GM21723 (cell line): ENCODE results near the gene NUTM2A.
"Not testable (repeated sequence)": the region's sequence is repeated elsewhere in the genome, so short reads cannot be mapped to it uniquely, and the experiment has no call there.

Experiments
- ATAC-seq: cut with Tn5 transposase; IDR thresholded peaks from one replicate; pipeline ENCODE4 v1.9.1; 2021; ENCODE audit warnings: mild to moderate bottlenecking, moderate library complexity; ENCODE audit not compliant: unreplicated experiment

The NUTM2A gene, protein sequence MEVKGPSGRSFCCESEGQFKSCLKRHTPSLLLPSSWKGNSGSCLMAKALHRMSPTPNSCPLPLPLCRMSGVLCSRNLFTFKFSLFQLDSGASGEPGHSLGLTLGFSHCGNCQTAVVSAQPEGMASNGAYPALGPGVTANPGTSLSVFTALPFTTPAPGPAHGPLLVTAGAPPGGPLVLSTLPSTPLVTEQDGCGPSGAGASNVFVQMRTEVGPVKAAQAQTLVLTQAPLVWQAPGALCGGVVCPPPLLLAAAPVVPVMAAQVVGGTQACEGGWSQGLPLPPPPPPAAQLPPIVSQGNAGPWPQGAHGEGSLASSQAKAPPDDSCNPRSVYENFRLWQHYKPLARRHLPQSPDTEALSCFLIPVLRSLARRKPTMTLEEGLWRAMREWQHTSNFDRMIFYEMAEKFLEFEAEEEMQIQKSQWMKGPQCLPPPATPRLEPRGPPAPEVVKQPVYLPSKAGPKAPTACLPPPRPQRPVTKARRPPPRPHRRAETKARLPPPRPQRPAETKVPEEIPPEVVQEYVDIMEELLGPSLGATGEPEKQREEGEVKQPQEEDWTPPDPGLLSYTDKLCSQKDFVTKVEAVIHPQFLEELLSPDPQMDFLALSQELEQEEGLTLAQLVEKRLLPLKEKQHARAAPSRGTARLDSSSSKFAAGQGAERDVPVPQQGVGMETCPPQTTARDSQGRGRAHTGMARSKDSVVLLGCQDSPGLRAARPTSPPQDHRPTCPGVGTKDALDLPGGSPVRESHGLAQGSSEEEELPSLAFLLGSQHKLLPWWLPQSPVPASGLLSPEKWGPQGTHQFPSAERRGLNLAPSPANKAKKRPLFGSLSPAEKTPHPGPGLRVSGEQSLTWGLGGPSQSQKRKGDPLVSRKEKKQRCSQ

DNA sequence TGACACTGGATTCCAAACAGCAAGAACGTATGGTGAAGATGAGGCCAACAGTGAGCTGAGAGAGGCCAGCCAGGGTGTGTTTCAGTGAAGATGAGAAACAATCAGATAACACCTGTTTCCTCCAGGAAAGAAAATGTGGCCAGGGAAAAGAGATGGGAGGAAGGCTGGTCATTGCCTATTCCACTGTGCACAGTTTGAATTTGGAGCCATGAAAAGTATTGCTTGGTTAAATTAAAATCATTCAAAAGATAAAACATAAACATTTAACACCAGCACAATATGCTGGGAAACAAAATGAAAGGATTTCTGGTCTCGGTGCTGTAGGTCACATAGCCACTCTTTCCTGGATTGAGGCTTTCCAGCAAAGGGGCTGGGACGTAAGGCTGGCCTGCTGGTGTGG is at the start of gene NUTM2A:
Gene NUTM2A (plus strand): TSS at position 301 of the 400 bp plus-strand sequence. CDS start 383 bp downstream, outside the sequence.
- ATAC-seq = not testable (repeated sequence)

DNA sequence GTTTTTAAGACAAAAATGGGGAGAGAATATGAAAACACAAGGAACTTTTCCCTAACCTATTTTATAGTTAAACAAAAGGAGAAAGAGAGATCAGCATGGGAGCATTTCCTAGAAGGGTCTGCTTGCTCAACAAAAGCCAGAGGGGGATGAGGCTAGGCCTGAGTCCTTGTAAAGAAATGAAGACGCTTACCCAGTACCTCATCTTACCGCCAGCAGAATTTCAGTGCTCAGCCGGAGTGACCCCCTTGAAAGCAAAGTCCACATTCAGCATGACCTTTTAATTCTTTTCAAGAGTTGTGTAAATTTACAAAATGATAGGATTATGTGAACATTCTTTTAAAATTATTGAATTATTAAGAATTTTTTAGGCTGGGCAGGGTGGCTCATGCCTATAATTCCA is 47.7 kb upstream of the NUTM2A start:
- not testable (repeated sequence) for ATAC-seq

DNA sequence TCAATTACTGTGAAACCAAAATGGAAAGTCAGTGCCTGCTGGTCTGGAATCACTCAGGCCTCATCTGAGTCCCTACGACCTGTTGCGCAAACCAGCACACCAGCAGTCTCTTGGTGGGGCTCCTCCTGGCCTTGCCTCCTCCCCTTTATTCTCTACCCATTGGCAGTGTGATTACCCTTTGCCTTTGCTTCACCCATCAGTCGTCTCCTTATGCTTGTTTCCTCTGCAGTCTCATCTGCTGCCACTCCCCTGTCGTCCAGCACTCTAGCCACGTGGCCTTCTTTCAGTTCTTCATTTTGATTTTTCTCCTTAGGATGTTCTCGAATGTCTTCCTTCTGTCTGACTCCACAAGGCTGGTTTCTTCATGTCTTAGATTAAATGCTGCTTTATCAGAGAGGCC is 40.8 kb upstream of the NUTM2A start:
- peak; percentile 47 for ATAC-seq

DNA sequence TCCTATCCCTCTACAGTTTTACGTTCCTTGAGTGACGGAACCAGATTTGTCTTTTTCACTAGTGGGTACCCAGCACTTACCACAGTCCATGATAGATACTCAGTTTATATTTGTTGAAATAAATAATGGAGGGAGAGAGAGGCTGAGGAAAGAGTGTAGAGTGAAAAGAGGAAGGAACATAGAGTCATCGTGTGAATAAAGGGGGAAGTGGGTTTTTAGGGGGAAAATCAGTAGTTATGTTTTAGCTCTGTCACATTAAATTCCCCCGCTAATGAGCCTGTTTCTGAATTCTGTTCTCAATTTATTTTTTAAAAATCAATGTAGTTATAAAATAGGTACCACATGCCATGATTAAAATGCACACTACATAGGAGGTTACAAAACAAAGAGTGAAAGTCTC is 39.2 kb upstream of the NUTM2A start:
- ATAC-seq = not testable (repeated sequence)

DNA sequence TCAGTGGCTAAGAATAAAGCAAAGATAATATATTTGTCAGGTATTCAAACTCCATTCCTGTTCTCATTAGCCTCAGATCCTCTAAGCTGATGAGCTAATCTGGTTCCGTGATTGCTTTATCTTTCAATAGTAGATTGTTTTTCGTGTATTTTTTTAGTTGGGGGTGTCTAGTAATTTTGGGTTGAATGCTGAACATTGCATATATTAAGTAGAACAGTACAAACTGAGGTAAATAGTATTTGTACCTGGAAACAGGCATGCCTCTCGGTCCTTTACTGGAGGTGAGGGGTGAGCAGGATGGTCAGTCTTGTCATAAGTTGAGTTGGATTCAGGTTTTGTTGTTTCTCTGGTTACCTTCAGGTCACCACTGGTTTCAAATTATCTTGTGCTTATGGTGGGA is 37.7 kb upstream of the NUTM2A start:
- ATAC-seq = not testable (repeated sequence)

DNA sequence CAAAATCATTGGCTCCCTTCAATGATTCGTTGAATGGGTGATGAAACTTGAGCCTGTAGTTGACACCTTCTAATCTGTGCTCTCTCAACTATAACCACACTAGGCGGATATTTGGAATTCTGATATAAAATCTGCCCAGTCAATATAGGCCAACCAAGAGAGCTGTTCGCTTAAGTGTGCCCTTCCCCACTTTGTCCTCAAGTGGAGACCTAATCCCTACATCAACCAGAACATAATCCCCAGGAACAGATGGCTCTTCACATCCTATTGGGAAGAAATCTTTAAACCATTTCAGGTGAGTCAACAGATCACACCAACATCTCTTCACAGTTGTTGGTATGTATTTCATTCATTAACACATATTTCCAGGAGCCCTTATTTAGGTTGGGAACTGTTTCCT is 33.4 kb upstream of the NUTM2A start:
- not testable (repeated sequence) for ATAC-seq

DNA sequence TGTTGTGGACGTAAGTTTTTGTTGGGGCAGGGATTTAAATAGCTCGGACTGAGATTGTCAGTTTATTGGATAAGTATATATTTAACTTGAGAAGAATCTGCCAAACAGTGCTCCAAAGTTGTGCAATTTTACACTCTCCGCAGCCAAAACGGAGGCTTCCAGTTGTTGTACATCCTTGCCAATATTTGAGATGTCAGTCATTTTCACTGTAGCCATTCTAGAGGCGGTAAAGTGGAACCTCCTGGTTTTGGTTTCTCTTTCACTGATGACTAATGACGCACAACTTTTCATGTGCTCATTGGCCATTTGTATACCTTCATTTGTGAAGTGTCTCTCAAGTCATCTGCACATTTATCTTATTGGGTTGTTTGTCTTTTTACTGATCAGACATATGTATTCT is 24.3 kb upstream of the NUTM2A start:
- ATAC-seq = peak; percentile 60

DNA sequence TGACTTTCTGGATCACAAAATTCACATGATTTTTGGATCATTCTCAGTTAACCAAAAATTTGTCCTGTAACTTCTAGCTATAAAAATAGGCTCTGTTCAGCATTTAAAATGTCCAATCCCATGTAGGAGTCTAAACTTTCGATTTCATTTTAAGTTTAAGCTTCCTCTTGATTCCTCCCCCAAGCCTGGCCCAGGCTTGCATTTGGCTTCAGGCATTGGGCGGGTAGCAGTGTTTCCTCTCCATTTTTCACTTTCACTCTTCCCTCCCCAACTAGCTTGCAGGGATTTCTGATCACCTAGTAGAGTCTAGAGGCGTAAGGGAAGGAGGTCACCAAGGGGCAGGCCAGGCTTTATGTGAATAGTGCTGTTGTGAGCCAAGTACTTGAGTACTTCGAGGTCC is 20.4 kb upstream of the NUTM2A start:
- ATAC-seq = not testable (repeated sequence)

DNA sequence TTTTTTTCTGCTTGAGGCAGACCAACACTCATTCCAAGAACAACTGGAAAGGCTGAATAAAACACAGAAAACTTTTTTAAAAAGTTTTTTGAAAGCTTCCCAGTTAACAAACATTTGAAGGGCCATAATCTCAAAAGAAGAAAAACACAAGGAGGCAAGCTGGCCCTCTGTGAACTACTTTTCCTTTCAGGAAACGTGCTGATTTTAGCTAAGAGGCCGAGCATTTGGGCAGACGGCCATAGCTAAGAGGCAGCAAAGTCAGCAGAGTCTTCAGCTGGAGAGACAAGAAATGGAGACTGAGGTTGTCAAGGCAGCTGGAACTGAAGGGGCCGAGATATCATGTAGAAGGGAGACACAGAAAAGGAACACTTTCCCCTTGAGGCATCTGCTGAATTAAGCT is 18.3 kb upstream of the NUTM2A start:
- not testable (repeated sequence) for ATAC-seq

DNA sequence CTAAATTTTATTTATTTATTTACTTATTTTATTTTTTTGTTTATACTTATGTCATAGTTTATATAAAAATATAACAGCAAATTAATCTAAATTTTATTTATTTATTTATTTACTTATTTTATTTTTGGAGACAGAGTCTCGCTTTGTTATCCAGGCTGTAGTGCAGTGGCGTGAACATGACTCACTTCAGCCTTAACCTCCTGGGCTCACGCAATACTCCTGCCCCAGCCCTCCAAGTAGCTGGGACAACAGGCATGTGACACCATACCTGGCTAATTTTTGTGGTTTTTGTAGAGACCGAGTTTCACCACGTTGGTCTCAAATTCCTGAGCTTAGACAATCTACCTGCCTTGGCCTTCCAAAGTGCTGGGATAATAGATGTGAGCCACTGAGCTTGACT is 14.9 kb upstream of the NUTM2A start:
- not testable (repeated sequence) for ATAC-seq

DNA sequence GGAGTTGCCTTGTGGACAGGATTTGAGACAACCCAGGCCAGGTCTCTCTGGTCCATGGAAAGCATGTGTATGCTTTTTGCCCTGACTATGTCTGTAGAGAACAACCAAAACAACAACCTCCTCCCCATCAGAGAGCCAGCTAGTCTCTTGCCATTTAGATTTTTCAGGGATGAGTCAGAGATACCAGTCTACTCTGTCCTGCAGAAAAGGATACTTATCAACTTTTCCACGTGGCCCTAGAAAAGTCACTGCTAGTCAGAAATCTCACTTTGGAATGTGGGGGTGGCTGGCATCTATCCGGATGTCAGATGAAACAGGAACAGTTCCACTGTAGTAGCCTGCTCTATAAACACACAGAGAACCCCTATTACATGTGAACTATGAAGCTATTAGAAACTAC is 13.4 kb upstream of the NUTM2A start:
- ATAC-seq = not testable (repeated sequence)

DNA sequence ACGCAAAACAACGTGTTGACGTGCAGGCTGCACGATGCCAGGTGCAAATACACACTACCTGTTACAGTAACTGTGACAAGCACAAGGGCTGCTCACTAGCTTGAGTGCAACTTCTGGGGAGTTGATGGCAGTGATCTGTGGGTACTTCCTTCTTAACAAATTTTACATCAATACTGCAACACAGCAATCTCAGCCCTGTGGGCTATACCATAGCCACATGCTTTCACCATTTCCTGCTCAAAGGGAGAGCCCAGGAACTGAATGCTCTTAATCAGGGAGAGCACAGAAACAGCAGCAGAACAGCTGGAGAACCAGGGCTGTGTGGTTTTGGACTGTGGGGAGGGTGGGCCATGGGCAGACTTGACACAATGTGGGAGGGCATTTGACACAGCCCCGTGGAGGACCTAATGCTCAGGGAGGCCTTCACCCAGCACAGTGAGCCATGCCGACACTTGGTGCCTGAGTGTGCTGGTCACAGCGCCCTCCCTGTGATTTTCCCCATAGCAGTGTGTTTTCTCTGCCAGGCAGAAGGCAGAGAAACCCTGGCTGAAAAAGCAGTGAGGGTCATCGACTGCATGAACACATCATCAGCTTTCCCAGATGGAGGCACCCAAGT is 12.0 kb upstream of the NUTM2A start:
- ATAC-seq = not testable (repeated sequence)

DNA sequence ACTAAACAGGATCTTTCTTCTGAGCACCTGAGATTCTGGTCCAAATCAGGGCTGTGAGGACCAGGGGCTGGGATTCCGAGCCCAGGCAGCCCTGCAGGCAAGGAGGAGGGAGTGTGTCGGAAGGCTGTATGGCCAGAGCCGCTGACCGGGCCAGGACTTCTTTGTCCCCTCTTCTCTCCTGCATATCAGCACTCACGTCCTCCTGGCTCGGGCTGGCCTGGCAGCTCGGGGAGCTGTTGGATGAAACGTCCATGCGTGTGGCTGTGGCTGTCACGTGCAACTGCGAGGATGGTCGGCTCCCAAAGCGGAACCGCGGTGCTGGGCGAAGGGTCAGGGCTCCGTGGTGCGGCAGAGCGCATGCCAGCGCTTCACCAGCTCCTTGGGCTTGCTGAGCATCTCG is 11.4 kb upstream of the NUTM2A start:
- not testable (repeated sequence) for ATAC-seq

DNA sequence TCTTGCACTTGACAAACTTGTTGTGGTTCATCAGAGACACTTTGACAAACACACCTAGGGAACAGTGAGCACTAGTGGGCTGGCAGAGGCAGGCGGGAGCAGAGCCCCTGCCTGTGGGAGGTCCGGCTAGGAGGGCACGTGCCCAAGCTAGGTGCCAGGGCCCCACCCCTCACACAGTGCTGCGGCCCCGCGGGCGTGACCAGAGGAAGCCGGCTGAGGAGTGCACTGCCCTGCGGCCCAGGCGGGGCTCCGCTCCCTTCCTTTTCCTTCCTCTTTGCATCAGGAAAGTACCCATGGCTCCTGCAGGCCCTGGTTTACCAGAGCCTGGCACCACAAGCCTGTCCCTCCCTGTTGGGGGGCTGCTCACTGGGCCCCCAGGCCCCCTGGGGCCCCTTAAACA is 9.1 kb upstream of the NUTM2A start:
- ATAC-seq = not testable (repeated sequence)

DNA sequence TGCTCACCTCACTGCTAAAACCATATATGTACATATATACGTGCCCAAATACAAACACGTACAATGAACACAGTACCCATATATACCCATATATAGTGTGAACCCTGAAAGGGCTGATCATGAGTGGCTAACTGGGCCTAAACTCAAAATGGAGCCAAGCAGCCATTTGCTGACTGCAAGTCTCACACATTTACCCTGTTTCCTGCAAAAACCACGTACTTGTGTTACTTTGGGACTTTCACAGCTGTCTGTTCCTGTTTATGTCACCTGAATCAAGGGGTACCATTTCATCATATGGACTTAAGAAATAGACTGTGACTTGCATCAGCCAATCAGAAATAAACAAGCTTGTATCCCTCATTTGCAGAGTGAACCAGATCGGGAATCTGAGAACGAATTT is 5.9 kb upstream of the NUTM2A start:
- ATAC-seq = not testable (repeated sequence)

DNA sequence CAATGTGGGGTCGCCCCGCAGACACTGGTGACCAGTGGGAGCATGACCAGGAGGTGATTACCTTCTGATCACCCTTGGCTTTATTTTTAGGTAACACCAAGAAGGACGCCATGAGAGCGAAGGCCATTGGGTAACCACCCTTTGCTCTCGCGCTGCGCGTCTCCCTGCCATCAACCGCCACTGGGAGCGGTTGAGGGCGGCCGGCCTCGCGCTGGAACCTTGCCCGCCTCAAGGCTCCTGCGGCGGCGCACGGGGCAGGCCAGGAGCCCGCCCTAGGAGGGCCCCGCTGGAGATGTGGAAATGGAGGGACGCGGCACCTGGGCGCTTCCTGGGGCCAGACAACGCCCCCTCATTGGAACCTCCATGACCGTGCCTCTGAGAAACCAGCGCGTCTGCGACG is 2.5 kb upstream of the NUTM2A start:
- not testable (repeated sequence) for ATAC-seq

DNA sequence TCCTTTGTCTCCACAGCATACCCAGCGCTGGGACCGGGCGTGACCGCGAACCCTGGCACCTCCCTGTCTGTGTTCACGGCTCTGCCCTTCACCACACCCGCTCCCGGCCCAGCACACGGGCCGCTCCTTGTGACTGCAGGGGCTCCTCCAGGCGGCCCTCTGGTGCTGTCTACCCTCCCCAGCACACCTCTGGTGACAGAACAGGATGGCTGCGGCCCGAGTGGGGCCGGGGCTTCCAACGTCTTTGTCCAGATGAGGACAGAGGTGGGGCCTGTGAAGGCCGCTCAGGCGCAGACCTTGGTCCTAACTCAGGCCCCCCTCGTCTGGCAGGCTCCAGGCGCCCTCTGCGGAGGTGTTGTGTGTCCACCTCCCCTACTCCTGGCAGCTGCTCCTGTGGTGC is 3.0 kb downstream of the NUTM2A start:
- ATAC-seq = not testable (repeated sequence)

DNA sequence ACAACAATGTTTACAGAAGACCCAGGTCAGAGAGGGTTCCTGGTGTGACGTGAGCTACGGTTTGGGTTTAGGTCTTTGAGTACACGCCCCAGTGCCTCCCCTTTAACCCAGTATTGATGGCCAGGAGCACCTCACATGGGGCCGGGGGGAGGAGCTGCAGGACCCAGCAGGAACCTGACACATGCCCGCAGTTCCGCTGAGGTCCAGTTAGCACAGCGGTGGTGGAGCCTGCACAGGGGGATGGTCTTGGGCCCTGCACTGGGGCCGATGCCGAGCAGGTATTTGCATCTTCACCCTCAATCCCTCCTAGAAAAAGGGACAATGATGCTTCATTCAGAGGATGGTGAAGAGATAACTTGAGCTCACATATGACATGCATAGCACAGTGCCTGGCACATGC is 4.0 kb downstream of the NUTM2A start:
- not testable (repeated sequence) for ATAC-seq

DNA sequence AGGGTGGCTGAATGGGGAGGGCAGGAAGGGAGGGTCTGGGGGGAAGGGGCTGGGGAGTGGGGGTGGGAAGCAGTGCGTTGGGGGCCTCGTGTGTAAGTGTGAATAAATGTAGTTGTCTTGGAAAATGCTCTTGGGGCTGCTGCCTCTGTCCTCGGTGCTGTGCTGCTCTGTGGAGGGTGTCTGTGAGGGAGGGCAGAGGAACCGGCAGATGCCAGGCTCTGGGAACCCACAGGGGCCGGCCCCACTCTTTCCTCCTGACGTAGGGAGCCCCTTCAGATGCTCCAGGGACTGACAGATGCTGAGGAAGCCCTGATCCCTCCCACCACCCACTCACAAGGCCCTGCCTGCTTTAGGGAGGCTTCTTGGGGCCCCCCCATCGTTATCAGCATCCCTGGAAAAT is 9.6 kb downstream of the NUTM2A start:
- not testable (repeated sequence) for ATAC-seq

DNA sequence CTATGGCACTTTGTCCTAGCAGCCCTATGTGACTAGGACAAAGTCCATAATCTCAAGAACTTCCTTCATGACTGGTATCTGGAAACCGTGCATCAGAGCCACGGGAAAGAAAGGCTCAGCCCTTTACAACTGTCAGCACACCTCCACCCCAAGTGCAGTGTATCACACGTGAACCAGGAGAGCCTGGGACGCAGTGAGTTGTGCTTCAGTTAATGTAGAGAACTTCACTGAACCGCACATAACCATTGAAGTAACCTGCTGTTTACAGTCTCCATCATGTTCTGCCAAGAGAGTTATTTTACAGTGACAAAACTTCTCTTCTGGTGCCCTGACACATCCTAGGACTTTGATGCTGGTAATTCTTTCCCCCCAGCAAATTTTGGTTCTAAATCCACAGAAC is 12.0 kb downstream of the NUTM2A start:
- not testable (repeated sequence) for ATAC-seq

DNA sequence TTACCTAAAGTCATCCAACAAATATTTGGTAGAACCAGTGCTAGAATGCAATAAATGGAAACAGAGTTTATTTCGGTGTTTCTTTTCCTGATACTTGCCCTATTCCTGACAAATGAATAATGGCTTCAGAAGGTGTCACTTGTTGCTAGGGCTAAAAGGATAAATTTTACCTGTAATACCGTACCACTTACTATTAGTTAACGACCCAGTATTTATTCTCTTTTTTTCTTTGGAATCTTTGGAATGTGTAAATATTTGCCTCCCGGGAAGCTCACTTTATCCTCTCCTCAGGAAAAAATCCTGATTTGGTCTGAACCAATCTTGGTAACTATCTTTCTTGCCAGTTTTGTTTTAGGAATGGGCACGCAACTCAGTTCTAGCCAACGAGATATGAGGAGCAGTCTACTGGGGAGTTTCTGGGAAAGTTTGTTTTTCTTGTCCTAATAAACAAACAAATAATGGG is 14.1 kb downstream of the NUTM2A start:
- not testable (repeated sequence) for ATAC-seq
